Inflammatory macrophage treated with lipopolysaccharide for 1 hour (primary cell): ENCODE results near the gene SLC25A39.
"Not testable (repeated sequence)": the region's sequence is repeated elsewhere in the genome, so short reads cannot be mapped to it uniquely, and the experiment has no call there.

ENCODE experiments used
- DNase-seq, 2 donors: peaks; one replicate each; pipeline ENCODE4 v3.0.0-alpha.2; 2020 to 2022

The SLC25A39 gene

GRCh38 chr17:44353672-44354331 is 29.2 kb upstream of the SLC25A39 start:
- DNase-seq: peak in 1 of 2 donors; percentile 18

GRCh38 chr17:44352828-44353671 is 28.4 kb upstream of the SLC25A39 start:
- no peak for DNase-seq

GRCh38 chr17:44351961-44352827 is 27.6 kb upstream of the SLC25A39 start:
- DNase-seq: no peak

- no peak for DNase-seq
Measured at GRCh38 chr17:44351464-44351863, 26.8 kb upstream of the SLC25A39 start.

GRCh38 chr17:44350733-44351226 is 26.2 kb upstream of the SLC25A39 start:
- peak in 1 of 2 donors; percentile 78 for DNase-seq

GRCh38 chr17:44349553-44350070 is 25.0 kb upstream of the SLC25A39 start:
- DNase-seq: no peak

- no peak for DNase-seq
Measured at GRCh38 chr17:44348988-44349364, 24.4 kb upstream of the SLC25A39 start.

- peak; percentile 92 to 96 for DNase-seq
Measured at GRCh38 chr17:44348234-44348987, 23.8 kb upstream of the SLC25A39 start.

GRCh38 chr17:44347206-44348055 is 22.8 kb upstream of the SLC25A39 start:
- peak in 1 of 2 donors; percentile 32 for DNase-seq

GRCh38 chr17:44346064-44346844 is 21.6 kb upstream of the SLC25A39 start:
- DNase-seq: no peak

- peak; percentile 83 to 90 for DNase-seq
Measured at GRCh38 chr17:44345454-44346026, 20.9 kb upstream of the SLC25A39 start.

GRCh38 chr17:44344939-44345453 is 20.4 kb upstream of the SLC25A39 start, which contains the start of gene GRN:
Gene GRN (plus strand): TSS chr17:44345302. CDS start chr17:44349165, 3,863 bp downstream.
- peak; percentile 95 to 97 for DNase-seq

- DNase-seq: no peak
Measured at GRCh38 chr17:44343510-44344209, 19.0 kb upstream of the SLC25A39 start.

GRCh38 chr17:44340553-44340952 is 15.9 kb upstream of the SLC25A39 start:
- not testable (repeated sequence) for DNase-seq

GRCh38 chr17:44338702-44339101 is 14.1 kb upstream of the SLC25A39 start:
- DNase-seq: peak in 1 of 2 donors; percentile 73

GRCh38 chr17:44335968-44336367 is 11.3 kb upstream of the SLC25A39 start:
- DNase-seq: no peak

GRCh38 chr17:44335564-44335963 is 10.9 kb upstream of the SLC25A39 start:
- no peak for DNase-seq

- no peak for DNase-seq
Measured at GRCh38 chr17:44334727-44335126, 10.1 kb upstream of the SLC25A39 start.

- DNase-seq: no peak
Measured at GRCh38 chr17:44334315-44334714, 9.7 kb upstream of the SLC25A39 start.
